ENCODE results near the gene GRM7.

GRM7 gene

GRCh38 chr3:7249493-7250076 lies 388.7 kb downstream of the GRM7 start:
- DNase-seq, result no peak

GRCh38 chr3:7254251-7254650 lies 393.3 kb downstream of the GRM7 start:
- no peak for DNase-seq

GRCh38 chr3:7260975-7261374 lies 400.1 kb downstream of the GRM7 start:
- DNase-seq, result no peak

GRCh38 chr3:7263347-7264195 lies 402.7 kb downstream of the GRM7 start:
- no peak for DNase-seq

- no peak for DNase-seq
Measured at GRCh38 chr3:7264196-7264526, 403.2 kb downstream of the GRM7 start.

GRCh38 chr3:7265736-7266135 lies 404.8 kb downstream of the GRM7 start:
- DNase-seq, result no peak

GRCh38 chr3:7266551-7266950 lies 405.6 kb downstream of the GRM7 start:
- no peak for DNase-seq

- DNase-seq, result no peak
Measured at GRCh38 chr3:7270731-7271130, 409.8 kb downstream of the GRM7 start.

GRCh38 chr3:7271631-7272030 lies 410.7 kb downstream of the GRM7 start:
- DNase-seq, result no peak

- DNase-seq, result no peak
Measured at GRCh38 chr3:7272203-7272602, 411.3 kb downstream of the GRM7 start.

GRCh38 chr3:7275396-7275795 lies 414.5 kb downstream of the GRM7 start:
- DNase-seq, result no peak

GRCh38 chr3:7280318-7280717 lies 419.4 kb downstream of the GRM7 start:
- DNase-seq, result no peak

GRCh38 chr3:7282988-7283387 lies 422.1 kb downstream of the GRM7 start:
- DNase-seq, result no peak

GRCh38 chr3:7285505-7285904 lies 424.6 kb downstream of the GRM7 start:
- no peak for DNase-seq

- DNase-seq, result no peak
Measured at GRCh38 chr3:7288133-7288532, 427.2 kb downstream of the GRM7 start.

GRCh38 chr3:7289121-7289520 lies 428.2 kb downstream of the GRM7 start:
- DNase-seq, result no peak

- no peak for DNase-seq
Measured at GRCh38 chr3:7290077-7290825, 429.3 kb downstream of the GRM7 start.

GRCh38 chr3:7292362-7292761 lies 431.4 kb downstream of the GRM7 start:
- DNase-seq, result no peak

- no peak for DNase-seq
Measured at GRCh38 chr3:7293286-7293685, 432.4 kb downstream of the GRM7 start.

GRCh38 chr3:7305561-7305960 lies 444.6 kb downstream of the GRM7 start:
- DNase-seq, result no peak

GRCh38 chr3:7306901-7307300 lies 446.0 kb downstream of the GRM7 start:
- no peak for DNase-seq

GRCh38 chr3:7307410-7307809 lies 446.5 kb downstream of the GRM7 start:
- DNase-seq, result no peak

GRCh38 chr3:7309641-7310102 lies 448.8 kb downstream of the GRM7 start:
- DNase-seq, result no peak

GRCh38 chr3:7315037-7315436 lies 454.1 kb downstream of the GRM7 start:
- DNase-seq, result no peak

Data from central memory CD4-positive, alpha-beta T cell (primary cell).